ENCODE results near the gene GLI3. TPM values are rescaled to one million over a fixed set of nuclear protein-coding genes. Genes with fewer than 3 reads are reported as not detected.

Gene GLI3
- total and polyA plus RNA-seq, 2 donors (not counting 1 experiment from before 2014, with no cell fraction given) = 6.4 to 6.5 TPM

DNA sequence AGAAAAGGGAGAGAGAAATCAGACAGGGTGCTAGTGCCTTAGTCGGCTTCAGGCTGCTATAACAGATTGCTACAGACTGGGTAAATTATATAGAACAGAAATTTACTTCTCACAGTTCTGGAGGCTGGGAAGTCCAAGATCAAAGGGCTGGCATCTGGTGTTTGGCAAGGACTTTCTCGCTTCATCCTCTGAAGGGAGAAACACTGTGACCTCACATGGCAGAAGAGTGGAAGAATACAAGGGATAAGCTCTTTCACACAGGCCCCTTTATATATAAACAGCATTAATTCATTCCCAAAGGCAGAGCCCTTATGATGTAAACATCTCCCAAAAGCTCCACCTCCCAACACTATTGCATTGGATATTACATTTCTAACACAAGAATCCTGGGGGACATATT, 298.6 kb downstream of the GLI3 start:
- no peak for DNase-seq (ENCODE audit: low read depth in 2 of 2)
- no peak overlapping the region for H3K27ac ChIP-seq (ENCODE audit: insufficient read depth, low read length)
- no peaks in the 10 kb centered on the region for H3K9me3 ChIP-seq (ENCODE audit: control insufficient read depth, insufficient read depth, low read depth, low read length)
- no peak overlapping the region for H3K4me3 ChIP-seq (replicated peaks in 1 of 4; ENCODE audit: control extremely low read depth in 1 of 4, insufficient read depth in 1 of 4, low read depth in 3 of 4, low read length in 4 of 4)
- no peaks in the 10 kb centered on the region for H4K20me1 ChIP-seq (ENCODE audit: control insufficient read depth, extremely low read depth, insufficient read depth, low read length)
- no peak overlapping the region for H3K4me2 ChIP-seq (ENCODE audit: extremely low read depth, insufficient read depth, low read length)
- no peak overlapping the region for H2AFZ ChIP-seq (ENCODE audit: low read length)
- peaks cover 16% of the 10 kb centered on the region for H3K4me1 ChIP-seq (ENCODE audit: control insufficient read depth, extremely low read depth, insufficient read depth, low read length)
- no peaks in the 10 kb centered on the region for H3K36me3 ChIP-seq (ENCODE audit: control insufficient read depth, insufficient read depth, low read length)
- TF ChIP-seq EZH2 (IDR thresholded peaks at IDR 0.05; ENCODE audit: low read length, missing control alignments) = no peak
- no peaks in the 10 kb centered on the region for H3K27me3 ChIP-seq (ENCODE audit: control insufficient read depth, insufficient read depth, low read length)
- H3K9ac ChIP-seq (ENCODE audit: insufficient read depth, low read length) = no peak overlapping the region
- no peaks in the 10 kb centered on the region for H3K79me2 ChIP-seq (ENCODE audit: control insufficient read depth, insufficient read depth, low read length)

DNA sequence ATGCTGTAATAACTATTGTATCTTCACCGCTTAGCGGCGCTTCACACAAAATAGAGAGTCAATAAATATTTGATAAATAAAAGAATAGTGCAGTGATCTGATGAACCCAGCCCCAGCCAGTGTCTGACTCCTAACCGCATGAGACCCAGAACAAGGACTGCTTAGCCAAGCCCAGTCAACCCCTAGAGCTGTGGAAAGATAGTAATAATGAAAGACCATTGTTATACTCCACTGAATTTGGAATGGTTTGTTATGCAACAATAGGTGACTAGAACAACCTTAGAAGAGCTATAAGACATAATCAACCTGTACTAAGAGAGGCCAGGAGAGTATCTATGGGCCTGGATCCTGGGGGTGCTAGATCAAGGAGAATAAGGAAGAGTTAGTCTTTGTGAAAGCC, 303.6 kb downstream of the GLI3 start:
- no peaks in the 10 kb centered on the region for H3K27me3 ChIP-seq (ENCODE audit: control insufficient read depth, insufficient read depth, low read length)
- TF ChIP-seq EZH2 (IDR thresholded peaks at IDR 0.05; ENCODE audit: low read length, missing control alignments) = no peak
- TF ChIP-seq, protein P1, sequence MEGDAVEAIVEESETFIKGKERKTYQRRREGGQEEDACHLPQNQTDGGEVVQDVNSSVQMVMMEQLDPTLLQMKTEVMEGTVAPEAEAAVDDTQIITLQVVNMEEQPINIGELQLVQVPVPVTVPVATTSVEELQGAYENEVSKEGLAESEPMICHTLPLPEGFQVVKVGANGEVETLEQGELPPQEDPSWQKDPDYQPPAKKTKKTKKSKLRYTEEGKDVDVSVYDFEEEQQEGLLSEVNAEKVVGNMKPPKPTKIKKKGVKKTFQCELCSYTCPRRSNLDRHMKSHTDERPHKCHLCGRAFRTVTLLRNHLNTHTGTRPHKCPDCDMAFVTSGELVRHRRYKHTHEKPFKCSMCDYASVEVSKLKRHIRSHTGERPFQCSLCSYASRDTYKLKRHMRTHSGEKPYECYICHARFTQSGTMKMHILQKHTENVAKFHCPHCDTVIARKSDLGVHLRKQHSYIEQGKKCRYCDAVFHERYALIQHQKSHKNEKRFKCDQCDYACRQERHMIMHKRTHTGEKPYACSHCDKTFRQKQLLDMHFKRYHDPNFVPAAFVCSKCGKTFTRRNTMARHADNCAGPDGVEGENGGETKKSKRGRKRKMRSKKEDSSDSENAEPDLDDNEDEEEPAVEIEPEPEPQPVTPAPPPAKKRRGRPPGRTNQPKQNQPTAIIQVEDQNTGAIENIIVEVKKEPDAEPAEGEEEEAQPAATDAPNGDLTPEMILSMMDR (conservative IDR thresholded peaks at IDR 0.05 in 1 of 2, IDR thresholded peaks at IDR 0.05 in 1 of 2; ENCODE audit: low read depth in 1 of 2, low read length in 2 of 2) = no peak

DNA sequence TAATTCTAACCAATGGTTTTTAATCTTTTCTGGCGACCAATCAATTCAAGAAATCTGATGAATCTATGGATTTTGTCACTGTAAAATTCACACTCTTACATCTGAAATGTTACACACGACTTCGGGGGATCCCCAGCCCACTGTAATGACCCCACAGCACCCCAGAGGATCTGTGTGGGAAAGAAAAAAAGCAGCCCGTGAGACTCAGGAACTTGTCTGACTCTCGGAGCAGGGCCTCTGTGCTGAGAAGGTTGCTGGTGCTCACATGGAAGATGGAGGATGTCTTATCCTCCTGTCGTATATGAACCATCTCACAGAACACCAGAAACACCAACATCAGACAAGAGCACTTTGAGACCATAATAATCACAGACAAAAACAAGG, 305.8 kb downstream of the GLI3 start:
- DNase-seq (ENCODE audit: low read depth in 2 of 2) = no peak
- Histone ChIP-seq H3K79me2 (ENCODE audit: control insufficient read depth, insufficient read depth, low read length) (no peaks in the 10 kb centered on the region), H3K4me1 (ENCODE audit: control insufficient read depth, extremely low read depth, insufficient read depth, low read length) (peaks cover 19% of the 10 kb centered on the region), H3K27ac (ENCODE audit: insufficient read depth, low read length) (peak overlapping the region; percentile 48), H3K36me3 (ENCODE audit: control insufficient read depth, insufficient read depth, low read length) (no peaks in the 10 kb centered on the region), H3K9ac (ENCODE audit: insufficient read depth, low read length) (no peak overlapping the region), H3K9me3 (ENCODE audit: control insufficient read depth, insufficient read depth, low read depth, low read length) (no peaks in the 10 kb centered on the region), H2AFZ (ENCODE audit: low read length) (no peak overlapping the region), H3K4me2 (ENCODE audit: extremely low read depth, insufficient read depth, low read length) (no peak overlapping the region), H3K4me3 (replicated peaks in 1 of 4; ENCODE audit: control extremely low read depth in 1 of 4, insufficient read depth in 1 of 4, low read depth in 3 of 4, low read length in 4 of 4) (no peak overlapping the region), H3K27me3 (ENCODE audit: control insufficient read depth, insufficient read depth, low read length) (no peaks in the 10 kb centered on the region), H4K20me1 (ENCODE audit: control insufficient read depth, extremely low read depth, insufficient read depth, low read length) (no peaks in the 10 kb centered on the region)
- TF ChIP-seq, protein P1 (conservative IDR thresholded peaks at IDR 0.05 in 1 of 2, IDR thresholded peaks at IDR 0.05 in 1 of 2; ENCODE audit: low read depth in 1 of 2, low read length in 2 of 2) = no peak
- TF ChIP-seq EZH2 (IDR thresholded peaks at IDR 0.05; ENCODE audit: low read length, missing control alignments) = no peak

More for the DNA sequence above, 303.6 kb downstream of the GLI3 start:
- H4K20me1 ChIP-seq (ENCODE audit: control insufficient read depth, extremely low read depth, insufficient read depth, low read length) = no peaks in the 10 kb centered on the region
- no peak for DNase-seq (ENCODE audit: low read depth in 2 of 2)
- H2AFZ ChIP-seq (ENCODE audit: low read length) = no peak overlapping the region
- H3K4me3 ChIP-seq (replicated peaks in 1 of 4; ENCODE audit: control extremely low read depth in 1 of 4, insufficient read depth in 1 of 4, low read depth in 3 of 4, low read length in 4 of 4) = no peak overlapping the region
- H3K9me3 ChIP-seq (ENCODE audit: control insufficient read depth, insufficient read depth, low read depth, low read length) = no peaks in the 10 kb centered on the region
- H3K79me2 ChIP-seq (ENCODE audit: control insufficient read depth, insufficient read depth, low read length) = no peaks in the 10 kb centered on the region
- H3K9ac ChIP-seq (ENCODE audit: insufficient read depth, low read length) = no peak overlapping the region
- H3K4me1 ChIP-seq (ENCODE audit: control insufficient read depth, extremely low read depth, insufficient read depth, low read length) = peaks cover 16% of the 10 kb centered on the region
- no peak overlapping the region for H3K4me2 ChIP-seq (ENCODE audit: extremely low read depth, insufficient read depth, low read length)
- no peak overlapping the region for H3K27ac ChIP-seq (ENCODE audit: insufficient read depth, low read length)
- no peaks in the 10 kb centered on the region for H3K36me3 ChIP-seq (ENCODE audit: control insufficient read depth, insufficient read depth, low read length)

Data from fibroblast of lung (primary cell).